Panc1 (cell line): ENCODE measurements around the gene ITGA2. TPM values are rescaled to one million over a fixed set of nuclear protein-coding genes. Genes with fewer than 3 reads are reported as not detected.

Source experiments
- ATAC-seq: fragments of 200-7000 bp; cut with Tn5 transposase; 2 replicates; pipeline ENCODE4 v1.9.1; 2020; ENCODE audit warnings: mild to moderate bottlenecking, moderate library complexity
- BruUV-seq: library from RNA; stranded (reverse); fragments of 400-500 nt; replicated peaks from 2 replicates; lab custom pipeline; 2021; lab: Mats Ljungman, UMichigan
- CTCF ChIA-PET: fragments of 300-600 bp; sonication (Branson Sonifier 250); formaldehyde crosslinking; loops from one replicate; lab custom pipeline; 2022; ENCODE audit warnings: antibody characterized with exemption; lab: Charles Lee
- POLR2A ChIA-PET: fragments of 300-600 bp; sonication (Branson Sonifier 250); formaldehyde crosslinking; loops from one replicate; lab custom pipeline; 2022; ENCODE audit warnings: antibody characterized with exemption; lab: Charles Lee
- DNase-seq: peaks from one replicate; pipeline ENCODE4 v3.0.0-alpha.2; 2010; ENCODE audit warnings: low read depth, low spot score
- H3K27ac ChIP-seq: 2 replicates; pipeline ENCODE4 v1.5.1; 2011; ENCODE audit warnings: mild to moderate bottlenecking, low read length, inconsistent platforms
- H3K27me3 ChIP-seq: fragments of 200-500 bp; sonication (Bioruptor generic); 2 replicates; pipeline ENCODE4 v1.6.0; 2014; ENCODE audit warnings: low read length, inconsistent platforms; ENCODE audit not compliant: control insufficient read depth, insufficient read depth
- H3K36me3 ChIP-seq: fragments of 200-500 bp; sonication (Bioruptor generic); 2 replicates; pipeline ENCODE4 v1.5.1; 2014; ENCODE audit warnings: inconsistent platforms, mild to moderate bottlenecking, low read length, moderate library complexity; ENCODE audit not compliant: control insufficient read depth, insufficient read depth
- H3K4me1 ChIP-seq: 2 replicates; pipeline ENCODE4 v1.5.1; 2011; ENCODE audit warnings: inconsistent platforms, mild to moderate bottlenecking, low read length, moderate library complexity; ENCODE audit not compliant: control insufficient read depth, insufficient read depth
- H3K4me3 ChIP-seq, 2 experiments: 2 replicates each; pipeline ENCODE4 v1.5.1; 2011 to 2012; ENCODE audit warnings: low read depth in 2 of 2, low read length in 2 of 2, mild to moderate bottlenecking in 2 of 2, inconsistent platforms in 1 of 2, moderate library complexity in 1 of 2
- H3K9me3 ChIP-seq: fragments of 200-500 bp; sonication (Bioruptor generic); 2 replicates; pipeline ENCODE4 v1.5.1; 2014; ENCODE audit warnings: low read depth, mild to moderate bottlenecking, inconsistent platforms, low read length, moderate library complexity; ENCODE audit not compliant: control insufficient read depth, insufficient read depth
- CTCF ChIP-seq: fragments of 450-650 bp; IDR thresholded peaks from 2 replicates; pipeline ENCODE4 v1.5.1; 2017; ENCODE audit warnings: mild to moderate bottlenecking
- POLR2AphosphoS5 ChIP-seq: IDR thresholded peaks from 2 replicates; pipeline ENCODE4 v1.6.1; 2012; ENCODE audit warnings: mild to moderate bottlenecking, low read depth, low read length, moderate library complexity
- REST ChIP-seq, 2 experiments: IDR thresholded peaks; 2 replicates each; pipeline ENCODE4 v1.6.1; 2011 to 2012; ENCODE audit warnings: low read depth in 2 of 2, control low read depth in 1 of 2, low read length in 1 of 2, mild to moderate bottlenecking in 1 of 2, moderate library complexity in 1 of 2; ENCODE audit not compliant: insufficient read depth in 1 of 2
- SIN3A ChIP-seq: IDR thresholded peaks from 2 replicates; pipeline ENCODE4 v1.6.1; 2012; ENCODE audit warnings: low read depth, mild to moderate bottlenecking, low read length, moderate library complexity, borderline replicate concordance; ENCODE audit not compliant: insufficient read depth
- TCF7L2 ChIP-seq: IDR thresholded peaks from 2 replicates; pipeline ENCODE4 v1.6.1; 2011; ENCODE audit warnings: mild to moderate bottlenecking, low read depth, low read length, inconsistent platforms
- in situ Hi-C: cut with HindIII; loops from 2 replicates; pipeline ENCODE4 v1.10.0; 2016; ENCODE audit warnings: low sequenced_read_pairs, low pct_unique_long_range_greater_than_20kb
- intact Hi-C: fragments of 100-400 bp; cut with micrococcal nuclease; formaldehyde crosslinking; loops from one replicate; pipeline ENCODE4 v1.10.0; 2022; ENCODE audit not compliant: unreplicated experiment
- total RNA-seq: library from RNA; stranded (reverse); gene quantifications from one replicate; pipeline ENCODE4 v1.2.1, GENCODE V29; 2021; ENCODE audit not compliant: unreplicated experiment

ITGA2 gene
- total RNA-seq, 1 experiment from 2014 or later: 41.8 TPM

- no peaks in the 10 kb centered on the region for H3K9me3 ChIP-seq
- POLR2A ChIA-PET: no interaction called here
These were observed 40.6 kb upstream of the ITGA2 start for GRCh38 chr5:52948418-52949076.

GRCh38 chr5:52950686-52951085 lies 38.5 kb upstream of the ITGA2 start:
- in situ Hi-C loops (no loop called here), intact Hi-C loops (no loop called here)
- CTCF ChIA-PET: no interaction called here
- H3K27ac ChIP-seq: no peak overlapping the region
- DNase-seq (no peak), ATAC-seq (no peak)
- H3K9me3 ChIP-seq: no peaks in the 10 kb centered on the region
- BruUV-seq: no TSS peak
- H3K4me1 ChIP-seq: 0 out of 2 replicates have a peak, but pooled peaks cover 7% of the 10 kb centered on the region
- no peak for TF ChIP-seq POLR2AphosphoS5
- no peak for TF ChIP-seq TCF7L2
- TF ChIP-seq CTCF: no peak
- TF ChIP-seq SIN3A: no peak
- TF ChIP-seq REST (IDR thresholded peaks at IDR 0.05; ENCODE audit: insufficient read depth in 1 of 2, low read depth in 2 of 2, low read length in 1 of 2): no peak
- H3K27me3 ChIP-seq: no peaks in the 10 kb centered on the region
- no peak overlapping the region for H3K4me3 ChIP-seq
- H3K36me3 ChIP-seq: no peaks in the 10 kb centered on the region
- POLR2A ChIA-PET: no interaction called here

More at GRCh38 chr5:52948418-52949076, 40.6 kb upstream of the ITGA2 start:
- Histone ChIP-seq H3K4me3 (no peak overlapping the region), H3K4me1 (peaks cover 10% of the 10 kb centered on the region; the same call in 1 of the 2 replicates), H3K27ac (peak overlapping the region; percentile 52), H3K36me3 (no peaks in the 10 kb centered on the region), H3K27me3 (no peaks in the 10 kb centered on the region)
- no TSS peak for BruUV-seq
- TF ChIP-seq CTCF (peak; percentile 78), TCF7L2 (no peak)
- CTCF ChIA-PET: interaction anchor here (0.5 to 1.6 kb wide), 14 partner anchors 37 to 1980 kb away, joined by 3 to 9 read pairs (median 3); partner anchors contain the start of gene MOCS2
- ATAC-seq (peak; percentile 97), DNase-seq (peak; percentile 91)
- intact Hi-C loops: loop anchor here (1.0 kb wide), 1 partner anchor 148 kb away; no protein-coding TSS in a partner anchor
- in situ Hi-C loops: no loop called here
